Mesodermal cell (in vitro differentiated cells): ENCODE results near the gene GFI1. TPM values are rescaled to one million over a fixed set of nuclear protein-coding genes. Genes with fewer than 3 reads are reported as not detected.
"Not testable (repeated sequence)": the region's sequence is repeated elsewhere in the genome, so short reads cannot be mapped to it uniquely, and the experiment has no call there.

Source experiments
- H3K27ac ChIP-seq: 2 replicates; pipeline ENCODE4 v1.7.0; 2013; ENCODE audit warnings: mild to moderate bottlenecking, low read depth, low read length, moderate library complexity; ENCODE audit not compliant: severe bottlenecking
- H3K36me3 ChIP-seq: 2 replicates; pipeline ENCODE4 v1.7.1; 2013; ENCODE audit warnings: mild to moderate bottlenecking, low read length, moderate library complexity; ENCODE audit not compliant: control insufficient read depth, insufficient read depth
- H3K4me1 ChIP-seq: one replicate; pipeline ENCODE4 v1.7.1; 2013; ENCODE audit warnings: mild to moderate bottlenecking, low read length; ENCODE audit not compliant: insufficient read depth, control insufficient read depth, poor library complexity, severe bottlenecking
- H3K4me3 ChIP-seq: 2 replicates; pipeline ENCODE4 v1.7.0; 2013; ENCODE audit warnings: low read length, control low read depth, mild to moderate bottlenecking; ENCODE audit not compliant: insufficient read depth, poor library complexity, severe bottlenecking; ENCODE audit errors: extremely low read depth
- H3K9me3 ChIP-seq: 2 replicates; pipeline ENCODE4 v1.7.1; 2013; ENCODE audit warnings: mild to moderate bottlenecking, low read length, moderate library complexity; ENCODE audit not compliant: control insufficient read depth
- WGBS, 2 experiments: methylation state at CpG; one replicate each; pipeline ENCODE4 v1.1.5; 2013; ENCODE audit warnings: missing lambda C conversion rate in 2 of 2; ENCODE audit not compliant: insufficient coverage in 2 of 2; 5-methylcytosine and 5-hydroxymethylcytosine counted together
- polyA plus RNA-seq, 2 experiments: library from polyadenylated mRNA; stranded (reverse); fragments of 50-300 nt; gene quantifications; one replicate each; pipeline ENCODE4 v1.2.3, GENCODE V29; 2013

Gene GFI1
- 4.6 TPM for polyA plus RNA-seq (2013, experiment 1 of 2)
- 2.3 TPM for polyA plus RNA-seq (2013, experiment 2 of 2)

DNA sequence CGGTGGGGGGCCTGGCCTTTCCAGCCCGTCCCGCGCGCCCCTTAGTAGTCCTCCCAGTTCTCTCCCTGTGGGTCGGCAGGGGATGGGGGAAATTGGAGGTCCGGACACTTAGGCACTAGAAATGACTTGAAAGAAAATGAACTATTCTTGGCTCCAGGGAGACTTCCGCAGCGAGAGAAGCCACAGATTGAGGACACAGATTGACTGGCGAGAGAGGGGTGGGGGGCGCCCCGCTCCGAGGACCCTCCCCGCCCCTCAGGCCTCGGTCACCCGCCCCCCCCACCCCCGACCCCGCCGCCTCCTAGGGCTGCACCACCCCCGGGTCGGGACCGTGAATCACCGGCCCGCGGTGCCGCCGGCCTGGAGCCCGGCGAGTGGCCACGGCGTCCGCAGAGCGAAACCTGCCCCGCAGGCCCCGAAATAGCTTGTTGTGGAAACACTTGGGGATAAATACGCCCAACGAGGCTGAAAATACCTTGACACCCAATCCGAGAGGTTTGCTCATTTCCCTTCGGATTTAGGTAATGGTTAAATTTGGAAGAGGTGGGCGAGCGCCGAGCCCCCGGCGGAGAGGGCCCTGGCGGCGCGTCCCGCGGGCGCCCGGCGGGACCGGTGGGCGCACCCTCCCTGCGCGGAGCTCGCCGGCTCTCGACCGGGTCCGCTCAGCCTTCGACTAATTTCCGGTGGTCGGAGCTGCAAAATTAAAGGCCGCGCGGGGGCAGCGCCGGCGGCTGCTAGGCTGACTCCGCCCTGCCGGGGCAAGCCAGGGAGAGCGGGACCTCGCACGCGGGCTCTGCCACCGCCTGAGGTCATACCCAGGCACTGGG, at the start of gene GFI1:
Gene GFI1 (minus strand): TSS at position 675 of the 827 bp plus-strand sequence. CDS start 3,438 bp downstream, outside the sequence.
- WGBS, 2 experiments, result 0 to 1% methylated on average over 40 to 44 of the region's 77 CpGs
- H3K36me3 ChIP-seq, result no peaks in the 10 kb centered on the region
- no peaks in the 10 kb centered on the region for H3K9me3 ChIP-seq
- H3K4me3 ChIP-seq, result peak within 1 kb of the TSS; percentile 42
- peaks cover 41% of the 10 kb centered on the region for H3K4me1 ChIP-seq
- H3K27ac ChIP-seq, result no peak within 1 kb of the TSS

DNA sequence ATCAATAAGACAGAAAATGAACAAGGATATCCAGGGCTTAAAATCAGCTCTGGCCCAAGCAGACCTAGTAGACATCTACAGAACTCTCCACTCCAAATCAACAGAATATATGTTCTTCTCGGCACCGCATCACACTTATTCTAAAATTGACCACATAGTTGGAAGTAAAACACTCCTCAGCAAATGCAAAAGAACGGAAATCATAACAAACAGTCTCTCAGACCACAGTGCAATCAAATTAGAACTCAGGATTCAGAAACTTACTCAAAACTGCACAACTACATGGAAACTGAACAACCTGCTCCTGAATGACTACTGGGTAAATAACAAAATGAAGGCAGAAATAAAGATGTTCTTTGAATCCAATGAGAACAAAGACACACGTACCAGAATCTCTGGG, 45.6 kb upstream of the GFI1 start:
- H3K27ac ChIP-seq, H3K9me3 ChIP-seq: not testable (repeated sequence)
- no CpG with 5 or more reads among the region's 4 CpGs for WGBS, 2 experiments

DNA sequence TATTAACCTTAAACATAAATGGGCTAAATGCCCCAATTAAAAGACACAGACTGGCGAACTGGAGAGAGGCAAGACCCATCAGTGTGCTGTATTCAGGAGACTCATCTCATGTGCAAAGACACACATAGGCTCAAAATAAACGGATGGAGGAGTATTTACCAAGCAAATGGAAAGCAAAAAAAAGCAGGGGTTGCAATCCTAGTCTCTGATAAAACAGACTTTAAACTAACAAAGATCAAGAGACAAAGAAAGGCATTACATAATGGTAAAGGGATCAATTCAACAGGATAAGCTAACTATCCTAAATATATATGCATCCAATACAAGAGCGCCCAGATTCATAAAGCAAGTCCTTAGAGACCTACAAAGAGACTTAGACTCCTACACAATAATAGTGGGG, 45.2 kb upstream of the GFI1 start:
- H3K36me3 ChIP-seq, H3K4me3 ChIP-seq, H3K4me1 ChIP-seq, H3K9me3 ChIP-seq, H3K27ac ChIP-seq: not testable (repeated sequence)
- WGBS, 2 experiments, result 83% methylated on average over 1 of the region's 3 CpGs; no CpG with 5 or more reads in 1 of the 2 experiments

More for the DNA sequence above, 45.6 kb upstream of the GFI1 start:
- not testable (repeated sequence) for H3K4me1 ChIP-seq, H3K36me3 ChIP-seq, H3K4me3 ChIP-seq

DNA sequence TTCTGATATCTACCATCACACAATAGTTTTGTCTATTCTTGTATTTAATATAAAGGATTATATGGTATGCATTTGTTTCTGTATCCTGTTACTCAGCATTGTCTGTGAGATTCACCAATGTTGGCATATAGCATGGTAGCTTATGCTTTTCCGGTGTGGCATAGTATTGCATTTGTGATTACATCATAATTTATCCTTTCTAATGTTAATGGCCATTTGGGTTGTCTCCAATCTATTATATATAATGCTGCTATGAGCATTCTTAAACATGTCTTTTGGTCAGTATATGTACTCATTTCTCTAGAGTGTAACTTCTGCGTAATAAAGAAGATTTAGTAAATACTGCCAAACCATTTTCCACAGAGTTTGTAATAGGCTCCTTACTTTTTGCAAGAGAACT, 40.9 kb upstream of the GFI1 start:
- no peak overlapping the region for H3K4me3 ChIP-seq
- H3K4me1 ChIP-seq, result no peaks in the 10 kb centered on the region
- 100% methylated on average over 1 of the region's 2 CpGs; no CpG with 5 or more reads in 1 of the 2 experiments for WGBS, 2 experiments
- H3K27ac ChIP-seq, result no peak overlapping the region
- H3K9me3 ChIP-seq, result no peaks in the 10 kb centered on the region
- peaks cover 4% of the 10 kb centered on the region for H3K36me3 ChIP-seq

DNA sequence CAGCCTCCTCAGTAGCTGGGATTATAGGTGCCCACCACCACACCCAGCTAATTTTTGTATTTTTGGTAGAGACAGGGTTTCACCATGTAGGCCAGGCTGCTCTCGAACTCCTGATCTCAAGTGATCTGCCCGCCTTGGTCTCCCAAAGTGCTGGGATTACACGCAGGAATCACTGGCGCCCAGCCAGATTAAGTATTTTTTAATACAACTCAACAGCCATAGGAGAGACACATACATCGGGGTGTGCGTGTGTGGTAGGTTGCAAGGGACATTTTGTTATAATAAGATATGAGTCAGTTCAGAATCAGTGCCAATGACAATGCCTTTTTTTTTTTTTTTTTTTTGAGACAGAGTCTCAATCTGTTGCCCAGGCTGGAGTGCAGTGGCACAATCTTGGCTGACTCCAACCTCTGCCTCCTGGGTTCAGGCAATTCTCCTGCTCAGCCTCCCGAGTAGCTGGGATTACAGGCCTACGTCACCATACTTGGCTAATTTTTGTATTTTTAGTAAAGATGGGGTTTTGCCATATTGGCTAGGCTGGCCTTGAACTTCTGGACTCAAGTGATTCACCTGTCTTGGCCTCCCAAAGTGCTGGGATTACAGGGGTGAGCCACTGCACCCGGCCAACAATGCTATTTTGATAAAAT, 38.3 kb upstream of the GFI1 start:
- not testable (repeated sequence) for H3K4me1 ChIP-seq, H3K36me3 ChIP-seq, H3K9me3 ChIP-seq, H3K4me3 ChIP-seq, H3K27ac ChIP-seq
- WGBS, 2 experiments, result 90 to 91% methylated on average over 2 to 4 of the region's 9 CpGs

DNA sequence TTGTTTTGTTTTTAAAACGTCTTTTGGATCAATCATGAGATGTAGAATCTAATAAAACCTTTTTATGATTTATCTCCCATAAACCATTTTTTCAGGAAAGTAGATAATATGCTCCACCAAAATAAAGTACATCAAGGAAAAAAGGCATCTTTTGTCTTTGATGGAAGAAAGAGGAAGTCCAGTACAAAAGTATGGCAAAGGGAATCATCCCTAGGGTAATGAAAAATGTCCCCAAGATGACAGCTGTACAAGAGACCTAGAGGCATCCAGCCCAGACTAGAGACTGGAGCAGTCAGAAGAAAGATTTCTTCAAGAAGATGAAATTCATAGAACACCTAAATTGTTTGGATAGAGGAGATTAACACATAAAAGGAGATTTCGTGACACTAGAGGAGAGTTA, 32.3 kb upstream of the GFI1 start:
- Histone ChIP-seq H3K4me3 (no peak overlapping the region), H3K36me3 (peaks cover 4% of the 10 kb centered on the region), H3K4me1 (no peaks in the 10 kb centered on the region), H3K27ac (no peak overlapping the region), H3K9me3 (no peaks in the 10 kb centered on the region)
- no CpG with 5 or more reads among the region's 2 CpGs for WGBS, 2 experiments

DNA sequence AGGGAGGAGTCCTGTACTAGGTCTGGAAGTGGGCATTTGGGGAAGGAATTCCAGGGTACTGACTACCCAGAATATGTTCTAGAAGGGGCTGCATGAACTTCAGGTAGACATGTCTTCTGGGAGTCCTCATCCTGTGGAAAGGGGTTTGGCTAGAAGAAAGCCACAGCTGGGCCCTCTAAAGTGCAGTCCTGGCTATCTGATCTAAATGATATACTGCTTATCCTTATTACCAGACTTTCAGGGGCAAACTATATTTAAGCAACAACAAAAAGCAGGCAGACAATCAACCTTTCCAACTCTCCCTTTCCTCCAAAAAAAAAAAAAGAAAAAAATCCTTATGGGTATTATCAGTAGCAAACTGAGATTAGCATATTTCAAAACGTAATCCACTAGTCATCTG, 29.8 kb upstream of the GFI1 start:
- Histone ChIP-seq H3K4me3 (no peak overlapping the region), H3K36me3 (peaks cover 4% of the 10 kb centered on the region), H3K27ac (no peak overlapping the region), H3K9me3 (no peaks in the 10 kb centered on the region), H3K4me1 (no peaks in the 10 kb centered on the region)
- no CpG with 5 or more reads among the region's 1 CpG for WGBS, 2 experiments

DNA sequence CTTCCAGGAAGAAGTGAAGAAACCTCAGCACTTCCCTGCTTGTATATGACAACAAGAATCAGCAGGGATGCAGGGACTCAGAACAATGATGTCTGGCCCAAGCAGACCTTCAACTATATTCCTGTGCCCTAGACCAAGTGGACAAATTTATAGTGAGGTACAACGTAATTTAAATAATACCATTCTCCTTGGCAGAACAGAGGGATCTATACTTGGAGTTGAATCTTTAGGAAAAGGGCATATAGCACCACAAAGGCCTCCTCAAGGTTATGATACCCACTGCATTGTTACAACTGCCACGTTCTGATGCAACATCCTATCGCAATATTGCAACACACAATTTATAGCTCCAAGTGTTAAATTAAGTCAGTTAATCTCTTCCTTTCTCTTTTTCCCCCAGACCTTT, 29.1 kb upstream of the GFI1 start:
- no peaks in the 10 kb centered on the region for H3K9me3 ChIP-seq
- peaks cover 4% of the 10 kb centered on the region for H3K36me3 ChIP-seq
- H3K27ac ChIP-seq, result no peak overlapping the region
- WGBS, 2 experiments, result 80 to 86% methylated on average over 1 to 2 of the region's 3 CpGs
- H3K4me1 ChIP-seq, result no peaks in the 10 kb centered on the region
- H3K4me3 ChIP-seq, result no peak overlapping the region

DNA sequence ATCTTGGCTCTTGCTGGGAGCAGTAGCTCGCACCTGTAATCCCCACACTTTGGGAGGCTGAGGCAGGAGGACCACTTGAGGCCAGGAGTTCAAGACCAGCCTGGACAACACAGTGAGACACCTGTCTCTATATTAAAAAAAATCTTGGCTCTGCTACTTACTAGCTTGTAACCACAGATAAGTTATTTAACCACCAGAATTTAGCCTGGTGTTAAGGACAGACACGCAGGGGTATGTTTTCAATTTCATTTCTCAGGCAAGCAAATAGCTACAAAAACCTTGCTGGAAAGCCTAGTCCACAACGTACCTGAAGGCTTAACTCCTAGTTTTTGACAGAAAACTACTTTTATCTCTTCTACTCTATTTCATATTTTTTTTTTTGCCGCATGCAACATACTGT, 24.8 kb upstream of the GFI1 start:
- Histone ChIP-seq H3K9me3 (no peaks in the 10 kb centered on the region), H3K4me1 (no peaks in the 10 kb centered on the region), H3K4me3 (no peak overlapping the region), H3K27ac (no peak overlapping the region), H3K36me3 (no peaks in the 10 kb centered on the region)
- WGBS, 2 experiments, result 94 to 100% methylated on average over 4 of the region's 4 CpGs

DNA sequence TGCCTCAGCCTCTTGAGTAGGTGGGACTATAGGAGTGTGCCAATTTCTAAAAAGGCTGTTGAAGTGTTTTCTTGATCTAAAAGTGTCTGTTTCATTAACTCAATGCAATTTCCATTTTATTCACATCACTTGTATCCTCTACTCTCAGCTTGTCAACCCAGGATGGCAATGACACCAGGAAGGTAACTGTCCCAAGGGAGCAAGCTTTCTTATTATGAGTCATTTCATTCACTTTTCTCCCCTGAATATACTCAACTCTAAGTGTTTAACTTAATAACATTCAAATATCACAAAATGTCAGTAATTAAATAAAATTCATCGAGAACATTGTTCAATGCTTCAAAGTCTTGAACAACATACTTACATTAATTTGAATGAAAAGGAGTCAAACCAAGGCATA, 22.9 kb upstream of the GFI1 start:
- H3K4me3 ChIP-seq, result no peak overlapping the region
- no peaks in the 10 kb centered on the region for H3K9me3 ChIP-seq
- H3K4me1 ChIP-seq, result no peaks in the 10 kb centered on the region
- no peaks in the 10 kb centered on the region for H3K36me3 ChIP-seq
- no CpG with 5 or more reads among the region's 1 CpG for WGBS, 2 experiments
- no peak overlapping the region for H3K27ac ChIP-seq
